ENCODE results near the gene PHACTR1. TPM values are rescaled to one million over a fixed set of nuclear protein-coding genes. Genes with fewer than 3 reads are reported as not detected.

Gene PHACTR1
- total and polyA plus RNA-seq, 3 donors from 2014 or later, result 5.1 to 7.6 (median 6.5) TPM

DNA sequence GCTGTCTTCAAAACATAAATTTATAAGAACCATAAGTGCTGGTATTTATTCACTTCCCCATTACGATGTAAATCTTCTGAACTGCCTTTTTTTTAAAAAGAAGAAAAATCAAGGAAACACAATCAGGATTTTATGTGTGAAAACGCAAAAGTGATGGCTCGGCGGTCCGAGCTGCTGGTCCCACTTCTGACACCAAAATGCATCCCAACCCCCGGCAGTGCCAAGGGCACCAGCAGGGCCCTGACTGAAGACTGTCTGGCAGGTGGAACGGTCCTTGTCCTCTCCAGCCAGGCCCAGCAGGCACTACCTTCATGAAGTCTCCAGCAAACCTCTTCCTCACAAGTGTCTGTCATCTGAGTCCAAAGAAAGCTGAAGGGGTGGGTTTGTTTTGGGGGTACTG is 570.5 kb downstream of the PHACTR1 start:
- 97 to 99% methylated on average over 7 of the region's 7 CpGs for WGBS, 2 donors
- no peaks in the 10 kb centered on the region for H3K9me3 ChIP-seq
- no peaks in the 10 kb centered on the region for H3K36me3 ChIP-seq (ENCODE audit: low read depth, missing control alignments)
- H3K4me1 ChIP-seq, result no peaks in the 10 kb centered on the region
- no peak for DNase-seq
- no peak overlapping the region for H3K27ac ChIP-seq
- intact Hi-C loops (cut with DNase I; ENCODE audit: low total_unique reads), result no loop called here
- H3K4me3 ChIP-seq, result no peak overlapping the region
- no peaks in the 10 kb centered on the region for H3K27me3 ChIP-seq
- no peak for TF ChIP-seq POLR2A (IDR thresholded peaks at IDR 0.05)
- TF ChIP-seq, protein P1, sequence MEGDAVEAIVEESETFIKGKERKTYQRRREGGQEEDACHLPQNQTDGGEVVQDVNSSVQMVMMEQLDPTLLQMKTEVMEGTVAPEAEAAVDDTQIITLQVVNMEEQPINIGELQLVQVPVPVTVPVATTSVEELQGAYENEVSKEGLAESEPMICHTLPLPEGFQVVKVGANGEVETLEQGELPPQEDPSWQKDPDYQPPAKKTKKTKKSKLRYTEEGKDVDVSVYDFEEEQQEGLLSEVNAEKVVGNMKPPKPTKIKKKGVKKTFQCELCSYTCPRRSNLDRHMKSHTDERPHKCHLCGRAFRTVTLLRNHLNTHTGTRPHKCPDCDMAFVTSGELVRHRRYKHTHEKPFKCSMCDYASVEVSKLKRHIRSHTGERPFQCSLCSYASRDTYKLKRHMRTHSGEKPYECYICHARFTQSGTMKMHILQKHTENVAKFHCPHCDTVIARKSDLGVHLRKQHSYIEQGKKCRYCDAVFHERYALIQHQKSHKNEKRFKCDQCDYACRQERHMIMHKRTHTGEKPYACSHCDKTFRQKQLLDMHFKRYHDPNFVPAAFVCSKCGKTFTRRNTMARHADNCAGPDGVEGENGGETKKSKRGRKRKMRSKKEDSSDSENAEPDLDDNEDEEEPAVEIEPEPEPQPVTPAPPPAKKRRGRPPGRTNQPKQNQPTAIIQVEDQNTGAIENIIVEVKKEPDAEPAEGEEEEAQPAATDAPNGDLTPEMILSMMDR (IDR thresholded peaks at IDR 0.05), result no peak

DNA sequence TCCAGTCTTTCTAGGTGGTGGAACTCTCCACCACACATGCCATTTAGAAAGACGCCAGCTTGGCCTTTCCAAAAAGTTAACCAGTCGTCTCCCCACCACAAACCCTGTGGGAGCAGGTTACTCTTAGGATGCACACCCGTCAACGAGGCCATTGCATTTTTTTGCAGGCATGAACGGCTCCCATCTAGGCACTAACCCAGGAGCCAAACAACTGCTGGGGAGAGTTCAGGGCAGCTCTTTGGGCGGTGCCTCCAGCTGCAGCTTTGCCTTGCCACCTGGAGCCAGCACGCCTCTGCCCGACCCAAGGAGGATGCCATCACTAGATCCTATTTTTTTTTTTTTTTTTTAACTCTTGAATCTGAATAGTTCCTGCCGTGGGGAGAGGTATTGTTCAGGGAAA is 571.9 kb downstream of the PHACTR1 start:
- no peaks in the 10 kb centered on the region for H3K27me3 ChIP-seq
- intact Hi-C loops (cut with DNase I; ENCODE audit: low total_unique reads), result no loop called here
- H3K9me3 ChIP-seq, result no peaks in the 10 kb centered on the region
- TF ChIP-seq, protein P1 (IDR thresholded peaks at IDR 0.05), result no peak
- no peak for TF ChIP-seq POLR2A (IDR thresholded peaks at IDR 0.05)
- no peak overlapping the region for H3K27ac ChIP-seq
- no peaks in the 10 kb centered on the region for H3K36me3 ChIP-seq (ENCODE audit: low read depth, missing control alignments)
- DNase-seq, result no peak
- 85 to 95% methylated on average over 9 of the region's 9 CpGs for WGBS, 2 donors
- no peak overlapping the region for H3K4me3 ChIP-seq
- H3K4me1 ChIP-seq, result no peaks in the 10 kb centered on the region

DNA sequence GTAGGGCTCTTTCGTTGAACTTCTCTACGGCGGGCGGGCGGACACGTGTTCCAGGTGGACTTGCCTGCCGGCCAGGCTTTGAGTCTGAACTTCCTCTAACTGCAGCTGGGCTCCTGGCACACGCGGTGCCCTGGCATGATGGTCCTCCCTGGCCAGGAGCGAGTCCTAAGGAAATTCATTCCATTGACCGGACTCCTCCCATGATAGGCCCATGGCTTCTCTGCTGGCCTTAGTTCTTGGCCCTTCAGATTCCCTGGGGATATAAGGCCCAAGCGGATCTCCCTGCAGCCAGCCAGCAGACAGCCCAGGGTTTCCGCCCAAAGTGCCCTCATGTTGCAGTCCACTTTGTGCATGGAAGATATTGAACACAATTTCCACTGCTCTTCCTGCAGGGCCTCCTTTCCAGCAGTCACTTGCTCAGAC is 572.4 kb downstream of the PHACTR1 start:
- WGBS, 2 donors, result 84 to 87% methylated on average over 13 of the region's 13 CpGs
- no peaks in the 10 kb centered on the region for H3K4me1 ChIP-seq
- no peak for DNase-seq
- H3K4me3 ChIP-seq, result no peak overlapping the region
- no peaks in the 10 kb centered on the region for H3K27me3 ChIP-seq
- no peaks in the 10 kb centered on the region for H3K9me3 ChIP-seq
- no peaks in the 10 kb centered on the region for H3K36me3 ChIP-seq (ENCODE audit: low read depth, missing control alignments)
- intact Hi-C loops (cut with DNase I; ENCODE audit: low total_unique reads), result no loop called here
- TF ChIP-seq POLR2A (IDR thresholded peaks at IDR 0.05), result no peak
- TF ChIP-seq, protein P1 (IDR thresholded peaks at IDR 0.05), result no peak
- H3K27ac ChIP-seq, result no peak overlapping the region

DNA sequence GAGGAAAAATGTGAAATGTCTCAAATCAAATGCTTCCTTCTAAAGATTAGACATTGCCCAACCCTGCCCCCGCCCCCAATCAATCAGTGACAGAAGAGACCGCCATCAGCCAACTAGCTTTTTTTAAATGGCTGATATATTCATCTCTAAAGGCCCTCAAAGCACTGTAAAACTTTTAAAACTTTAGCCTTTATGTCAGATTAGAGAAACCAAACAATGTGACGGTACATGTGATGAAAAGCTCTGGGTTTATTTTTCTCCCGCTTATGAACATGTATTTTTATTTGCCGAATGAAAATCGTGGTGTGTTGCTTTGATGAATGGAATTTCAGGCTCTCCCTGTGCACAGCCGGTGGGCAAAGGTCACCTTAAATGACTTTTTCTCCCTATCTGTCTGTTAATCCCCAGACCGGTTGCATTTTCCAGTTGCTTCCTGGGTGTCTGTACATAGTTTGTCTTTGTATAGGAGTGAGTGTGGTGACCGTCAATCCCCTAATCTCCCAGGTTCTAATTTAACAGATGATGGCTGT is 573.3 kb downstream of the PHACTR1 start:
- WGBS, 2 donors, result 78 to 86% methylated on average over 9 of the region's 9 CpGs
- intact Hi-C loops (cut with DNase I; ENCODE audit: low total_unique reads), result no loop called here
- TF ChIP-seq, protein P1 (IDR thresholded peaks at IDR 0.05), result no peak
- TF ChIP-seq POLR2A (IDR thresholded peaks at IDR 0.05), result no peak
- H3K9me3 ChIP-seq, result no peaks in the 10 kb centered on the region
- H3K4me3 ChIP-seq, result no peak overlapping the region
- no peak overlapping the region for H3K27ac ChIP-seq
- H3K36me3 ChIP-seq (ENCODE audit: low read depth, missing control alignments), result no peaks in the 10 kb centered on the region
- no peaks in the 10 kb centered on the region for H3K4me1 ChIP-seq
- no peak for DNase-seq
- H3K27me3 ChIP-seq, result no peaks in the 10 kb centered on the region

DNA sequence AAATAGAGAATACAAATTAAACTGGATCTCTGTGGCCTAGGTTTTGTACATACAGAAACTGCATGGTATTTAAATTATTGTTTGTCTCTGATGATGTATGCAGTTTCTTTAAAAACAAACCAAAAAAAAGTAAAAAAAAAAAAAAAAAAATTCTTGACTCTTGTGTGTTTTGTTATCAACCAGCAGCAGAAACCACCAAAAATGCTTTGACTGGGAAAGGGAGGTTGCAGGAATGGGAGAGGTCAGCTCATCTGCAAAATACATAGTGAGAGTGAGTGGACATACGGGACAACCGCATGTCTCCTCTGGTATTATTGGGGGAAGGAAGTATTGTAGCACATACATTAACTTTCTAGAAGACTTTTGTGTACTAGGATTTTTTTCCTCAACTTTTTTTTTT is 573.8 kb downstream of the PHACTR1 start:
- TF ChIP-seq, protein P1 (IDR thresholded peaks at IDR 0.05), result no peak
- no peak for TF ChIP-seq POLR2A (IDR thresholded peaks at IDR 0.05)
- H3K4me1 ChIP-seq, result no peaks in the 10 kb centered on the region
- H3K27me3 ChIP-seq, result no peaks in the 10 kb centered on the region
- intact Hi-C loops (cut with DNase I; ENCODE audit: low total_unique reads), result no loop called here
- H3K36me3 ChIP-seq (ENCODE audit: low read depth, missing control alignments), result no peaks in the 10 kb centered on the region
- 88 to 98% methylated on average over 2 of the region's 2 CpGs for WGBS, 2 donors
- H3K9me3 ChIP-seq, result no peaks in the 10 kb centered on the region
- no peak overlapping the region for H3K27ac ChIP-seq
- no peak for DNase-seq
- no peak overlapping the region for H3K4me3 ChIP-seq

Data from testis (tissue), 3 donors.